Endometrial microvascular endothelial cells (primary cell): Measurements from ENCODE around the gene DOHH. TPM values are rescaled to one million over a fixed set of nuclear protein-coding genes. Genes with fewer than 3 reads are reported as not detected.

Source experiments
- total RNA-seq: library from RNA; depleted of rRNA; stranded (reverse); fragments of >200 nt; gene quantifications from one replicate; pipeline ENCODE4 v1.2.3, GENCODE V29; 2015; ENCODE audit errors: inconsistent ontology term

The DOHH gene
- total RNA-seq, 1 donor from 2014 or later = 28.8 TPM

Other genes starting within 250 kb of the DOHH start
- 47.2 TPM for gene NFIC, start 134.1 kb downstream of the DOHH start, total RNA-seq
- not detected for gene SMIM24, start 20.1 kb downstream of the DOHH start, total RNA-seq
- not detected for gene SMIM44, start 17.2 kb downstream of the DOHH start, total RNA-seq
- gene FZR1, start 5.6 kb upstream of the DOHH start, total RNA-seq = 44.3 TPM
- gene TEKTIP1, start 38.5 kb upstream of the DOHH start, total RNA-seq = not detected
- 121 TPM for gene MFSD12, start 56.9 kb upstream of the DOHH start, total RNA-seq
- gene HMG20B, start 72.3 kb upstream of the DOHH start, total RNA-seq = 79.4 TPM
- gene GIPC3, start 84.8 kb upstream of the DOHH start, total RNA-seq = 0.28 TPM
- 4.2 TPM for gene TBXA2R, start 106.2 kb upstream of the DOHH start, total RNA-seq
- gene CACTIN, start 126.1 kb upstream of the DOHH start, total RNA-seq = 46.6 TPM
- 38.0 TPM for gene PIP5K1C, start 199.8 kb upstream of the DOHH start, total RNA-seq
- not detected for gene TJP3, start 207.7 kb upstream of the DOHH start, total RNA-seq